NCI-H187 (cell line): ENCODE data around the gene SFXN5.

ENCODE experiments used
- DNase-seq, 2 experiments: peaks; one replicate each; lab custom pipeline; 2025; lab: John Stamatoyannopoulos, UW

SFXN5 gene

GRCh38 chr2:72993147-72993932 lies 78.2 kb downstream of the SFXN5 start:
- no peak for DNase-seq

GRCh38 chr2:72992734-72993102 lies 78.8 kb downstream of the SFXN5 start:
- DNase-seq, result no peak

GRCh38 chr2:72991980-72992733 lies 79.4 kb downstream of the SFXN5 start:
- DNase-seq, result no peak

- no peak for DNase-seq
Measured at GRCh38 chr2:72991439-72991725, 80.1 kb downstream of the SFXN5 start.

- DNase-seq, result no peak
Measured at GRCh38 chr2:72990695-72991438, 80.6 kb downstream of the SFXN5 start.

- no peak for DNase-seq
Measured at GRCh38 chr2:72989770-72990556, 81.5 kb downstream of the SFXN5 start.

GRCh38 chr2:72988726-72989273 lies 82.7 kb downstream of the SFXN5 start:
- DNase-seq, result no peak

GRCh38 chr2:72988041-72988440 lies 83.5 kb downstream of the SFXN5 start:
- no peak for DNase-seq

- DNase-seq, result no peak
Measured at GRCh38 chr2:72985891-72986683, 85.4 kb downstream of the SFXN5 start.

GRCh38 chr2:72985136-72985535 lies 86.4 kb downstream of the SFXN5 start:
- no peak for DNase-seq

- no peak for DNase-seq
Measured at GRCh38 chr2:72984172-72984671, 87.3 kb downstream of the SFXN5 start.

GRCh38 chr2:72983500-72984161 lies 87.9 kb downstream of the SFXN5 start:
- no peak for DNase-seq

- DNase-seq, result no peak
Measured at GRCh38 chr2:72982781-72983499, 88.6 kb downstream of the SFXN5 start.

GRCh38 chr2:72982219-72982618 lies 89.3 kb downstream of the SFXN5 start:
- DNase-seq, result no peak

GRCh38 chr2:72981536-72981935 lies 90.0 kb downstream of the SFXN5 start:
- DNase-seq, result no peak

- no peak for DNase-seq
Measured at GRCh38 chr2:72980535-72981217, 90.8 kb downstream of the SFXN5 start.

- DNase-seq, result no peak
Measured at GRCh38 chr2:72979896-72980295, 91.6 kb downstream of the SFXN5 start.

- DNase-seq, result no peak
Measured at GRCh38 chr2:72975017-72975416, 96.5 kb downstream of the SFXN5 start.

GRCh38 chr2:72974436-72974754 lies 97.1 kb downstream of the SFXN5 start:
- DNase-seq, result no peak
